ENCODE results near the gene ERVMER34-1.
A peak's percentile ranks its signal among the peaks of the same experiment; 100 is the strongest.

ERVMER34-1 gene

DNA sequence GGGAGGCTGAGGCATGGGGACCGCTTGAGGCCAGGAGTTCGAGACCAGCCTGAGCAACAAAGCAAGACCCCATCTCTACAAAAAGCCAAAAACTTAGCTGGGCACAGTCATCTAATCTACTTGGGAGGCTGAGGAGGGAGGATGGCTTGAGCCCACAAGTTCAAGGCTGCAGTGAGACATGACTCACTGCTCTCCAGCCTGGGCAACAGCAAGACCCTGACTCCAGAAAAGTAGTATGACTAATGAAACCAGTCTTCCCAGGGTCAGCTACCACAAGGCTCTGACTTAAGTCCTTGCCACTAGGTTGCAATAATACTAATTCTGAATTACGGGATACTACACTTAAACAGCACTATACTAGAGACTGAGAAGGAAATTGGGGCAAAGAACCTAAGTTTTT is 33.1 kb downstream of the ERVMER34-1 start:
- DNase-seq: no peak

DNA sequence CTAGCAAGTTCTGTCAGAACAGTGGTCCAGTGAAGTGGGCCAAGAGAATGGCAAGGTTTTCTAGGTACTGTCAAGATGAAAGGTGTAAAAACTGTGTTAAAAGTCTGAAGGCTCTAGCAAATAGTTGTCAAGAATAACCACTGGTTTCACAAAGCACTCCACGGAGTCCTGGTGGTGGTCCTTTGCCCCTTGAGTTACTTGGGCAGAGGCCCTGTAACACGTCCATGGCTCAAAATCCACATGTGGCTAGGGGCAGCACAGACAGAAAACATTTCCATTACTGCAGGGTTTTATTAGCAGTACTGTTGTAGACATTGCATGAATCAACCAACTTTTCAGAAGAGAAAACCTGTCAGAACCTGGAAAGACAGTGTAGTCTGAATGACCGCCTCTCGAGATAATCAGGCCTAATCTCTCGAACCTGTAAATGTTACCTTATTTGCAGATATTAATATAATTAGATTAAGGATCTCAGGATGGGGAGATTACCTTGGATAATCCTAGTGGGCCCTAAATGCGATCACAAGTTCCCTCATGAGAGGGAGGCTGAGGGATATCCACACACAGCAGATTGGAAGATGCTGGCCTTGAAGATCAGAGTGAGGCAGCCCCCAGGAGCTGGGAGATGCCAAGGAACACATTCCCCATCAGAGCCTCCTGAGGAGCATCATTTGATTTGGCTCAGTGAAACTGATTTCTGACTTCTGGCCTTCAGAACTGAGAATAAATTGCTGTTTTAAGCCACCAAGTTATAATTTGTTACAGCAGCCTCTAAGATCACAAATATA is 34.7 kb downstream of the ERVMER34-1 start:
- no peak for DNase-seq

DNA sequence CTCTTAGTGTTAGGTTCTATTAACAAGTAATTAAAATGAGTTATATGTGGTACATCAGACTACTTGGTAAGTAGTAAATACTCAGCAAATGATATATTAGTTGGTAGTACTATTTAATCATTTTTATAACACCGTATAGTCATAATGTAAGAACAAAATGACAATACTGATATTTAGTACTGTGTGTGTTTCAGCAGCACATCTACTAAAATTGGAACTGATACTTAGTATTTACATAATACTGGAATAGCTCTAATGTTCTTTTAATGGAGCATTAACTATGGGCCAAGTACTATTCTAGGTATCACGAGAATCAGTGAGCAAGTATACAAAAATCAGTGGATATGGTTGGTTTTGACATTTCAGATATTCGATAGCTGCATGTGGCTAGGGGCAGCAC is 35.3 kb downstream of the ERVMER34-1 start:
- no peak for DNase-seq

DNA sequence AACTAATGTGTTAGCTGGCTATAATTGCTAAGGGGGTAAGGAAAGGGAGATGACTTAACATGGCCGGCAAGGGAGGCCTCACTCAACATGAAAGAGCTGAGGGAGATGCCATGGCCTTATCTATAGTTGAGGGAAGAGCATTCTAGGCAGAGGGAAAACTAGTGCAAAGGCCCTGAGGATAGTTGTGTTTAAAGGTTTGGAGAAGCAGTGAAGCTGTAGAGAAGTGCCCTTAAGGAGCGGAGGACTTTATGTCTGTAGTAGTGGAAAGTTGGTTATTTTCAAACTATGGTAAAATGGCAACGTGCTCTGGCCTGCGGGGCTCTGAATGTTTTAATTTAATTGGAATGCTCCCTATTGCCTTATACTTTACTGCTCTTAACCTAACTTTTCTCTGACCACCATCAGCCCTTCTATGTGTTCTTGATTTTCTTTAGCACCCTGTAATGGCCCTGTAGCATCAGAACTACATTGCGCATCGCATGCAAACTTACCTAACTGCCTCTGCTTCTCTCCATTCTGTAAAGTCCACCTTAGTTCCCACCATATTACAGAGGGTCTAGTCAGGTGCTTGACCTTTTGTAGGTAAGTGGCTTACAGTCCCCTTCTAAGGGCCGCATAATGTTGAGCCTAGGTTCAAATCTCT is 35.8 kb downstream of the ERVMER34-1 start:
- DNase-seq: no peak

DNA sequence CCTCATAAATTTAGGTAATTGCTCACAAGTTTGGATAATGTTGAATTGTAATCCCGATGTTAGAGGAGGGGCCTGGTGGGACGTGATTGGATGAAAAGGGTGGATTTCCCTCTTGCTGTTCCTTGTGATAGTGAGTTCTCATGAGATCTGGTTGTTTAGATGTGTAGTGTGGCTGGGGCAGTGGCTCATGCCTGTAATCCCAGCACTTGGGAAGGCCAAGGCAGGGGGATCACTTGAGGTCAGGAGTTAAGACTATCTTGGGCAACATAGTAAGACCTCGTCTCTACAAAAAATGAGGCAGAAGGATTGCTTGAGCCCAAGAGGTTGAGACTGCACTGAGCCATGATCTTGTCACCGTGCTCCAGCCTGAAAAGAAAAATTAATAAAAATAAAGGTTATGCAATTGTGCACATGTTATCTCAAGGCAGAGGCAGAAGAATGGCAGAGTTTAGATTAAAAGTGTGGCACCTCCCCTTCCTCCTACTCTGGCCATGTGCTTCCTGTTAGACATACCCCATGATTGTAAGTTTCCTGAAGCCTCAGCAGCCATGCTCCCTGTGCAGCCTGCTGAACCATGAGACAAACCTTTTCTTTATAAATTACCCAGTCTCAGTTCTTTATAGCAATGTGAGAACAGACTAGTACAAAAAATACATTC is 36.5 kb downstream of the ERVMER34-1 start:
- no peak for DNase-seq

DNA sequence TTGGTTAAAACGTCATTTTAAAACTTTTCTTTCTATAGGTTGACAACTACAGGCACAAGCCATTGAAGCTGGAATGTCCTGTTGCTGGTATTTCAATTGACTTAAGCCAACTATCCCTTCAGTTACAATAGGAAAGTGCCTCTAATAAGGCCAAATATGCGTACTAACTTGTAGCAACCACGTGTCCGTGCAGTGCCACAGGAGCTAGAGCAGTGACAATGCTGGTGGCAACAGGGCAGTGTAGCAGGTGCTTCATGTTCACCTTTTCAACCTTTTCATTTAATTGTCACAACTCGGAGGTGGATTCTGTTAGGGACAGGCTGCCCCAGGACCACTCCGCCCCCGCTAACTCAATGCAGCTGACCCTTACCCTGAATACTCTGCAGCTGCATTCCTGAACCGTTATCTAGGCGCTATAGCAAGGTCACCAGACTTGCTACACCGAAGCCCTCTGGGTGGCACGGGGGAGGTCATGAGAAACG is 37.7 kb downstream of the ERVMER34-1 start:
- DNase-seq: no peak

DNA sequence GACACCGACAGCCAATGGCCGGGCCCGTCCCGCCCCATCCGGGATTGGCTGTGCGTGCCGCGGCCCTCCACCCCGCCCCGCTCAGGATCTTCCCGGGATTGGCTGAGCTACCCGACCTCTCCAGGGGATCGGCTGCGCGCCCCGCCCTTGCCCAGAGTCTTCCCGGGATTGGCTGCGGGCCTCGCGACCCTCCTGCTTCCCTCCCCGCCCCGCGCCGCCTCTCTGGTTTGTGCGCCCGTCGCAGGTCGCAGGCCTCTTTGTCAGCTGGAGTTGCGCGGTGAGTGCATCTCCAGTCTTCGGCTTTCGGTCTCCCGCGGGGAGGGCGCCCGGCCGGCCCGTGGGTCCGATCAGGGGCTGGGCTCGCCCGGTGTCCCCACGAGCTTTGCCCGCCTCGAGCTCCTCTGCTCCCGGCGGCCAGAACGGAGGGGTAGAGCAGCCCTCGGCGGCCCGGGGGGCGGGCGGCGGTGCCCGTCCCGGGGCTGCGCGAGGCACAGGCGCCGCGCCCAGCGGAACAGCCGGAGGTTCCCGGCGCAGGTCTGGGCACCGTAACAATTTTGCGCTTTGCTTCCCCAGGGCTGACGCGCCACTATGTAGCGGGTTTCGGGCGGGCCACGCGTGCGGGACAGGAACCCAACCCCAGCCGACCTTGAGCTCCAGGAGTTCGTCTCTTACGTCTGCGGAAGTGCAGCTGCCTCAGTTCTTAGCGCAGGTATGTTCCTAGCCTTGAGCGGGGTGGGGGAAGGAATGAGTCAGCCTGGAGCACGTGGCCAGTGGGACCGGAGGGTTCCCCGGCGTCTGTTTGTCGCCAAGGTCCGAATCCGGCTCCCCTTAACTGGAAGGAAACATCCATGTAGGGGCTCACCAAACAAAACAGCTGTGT is 38.7 kb downstream of the ERVMER34-1 start:
- peak; percentile 96 for DNase-seq

DNA sequence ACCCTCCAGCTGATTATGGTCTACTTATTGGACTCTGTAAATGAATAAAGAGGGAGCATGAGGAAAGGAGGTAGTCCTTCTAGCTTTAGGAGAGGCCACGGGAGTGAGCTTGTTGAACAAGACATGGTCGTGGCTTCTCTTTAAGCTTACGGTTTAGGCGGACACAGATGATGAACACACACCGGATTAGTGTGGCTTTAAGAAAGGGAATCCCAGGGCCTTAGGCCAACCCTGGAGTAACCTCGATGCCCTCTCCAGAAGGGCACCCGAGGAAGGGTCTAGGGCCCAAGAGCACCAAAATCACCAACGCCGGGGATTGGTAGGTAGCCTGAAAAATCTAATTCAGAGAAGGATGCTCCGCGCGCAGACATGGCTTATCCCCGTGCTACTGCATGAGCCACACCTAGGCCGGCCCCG is 39.4 kb downstream of the ERVMER34-1 start:
- DNase-seq: no peak

DNA sequence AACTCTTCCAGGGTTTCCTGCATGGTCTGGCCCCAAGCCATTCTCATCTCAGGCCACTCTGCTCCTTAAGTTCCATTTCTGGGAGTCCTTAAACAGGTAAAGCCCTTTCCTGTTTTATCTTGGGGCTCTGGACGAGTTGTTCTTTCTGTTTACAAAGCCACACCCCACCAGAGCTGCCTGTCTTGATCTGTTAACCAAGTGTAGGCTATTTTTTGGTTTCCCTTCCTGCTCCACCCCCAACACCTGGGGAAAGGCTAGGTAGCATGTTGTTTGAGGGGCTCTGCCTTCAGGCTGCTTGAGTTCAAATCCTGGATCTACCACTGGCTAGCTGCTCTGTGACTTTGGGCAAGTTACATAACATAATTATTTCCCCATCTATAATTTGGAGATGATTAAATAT is 40.0 kb downstream of the ERVMER34-1 start:
- no peak for DNase-seq

DNA sequence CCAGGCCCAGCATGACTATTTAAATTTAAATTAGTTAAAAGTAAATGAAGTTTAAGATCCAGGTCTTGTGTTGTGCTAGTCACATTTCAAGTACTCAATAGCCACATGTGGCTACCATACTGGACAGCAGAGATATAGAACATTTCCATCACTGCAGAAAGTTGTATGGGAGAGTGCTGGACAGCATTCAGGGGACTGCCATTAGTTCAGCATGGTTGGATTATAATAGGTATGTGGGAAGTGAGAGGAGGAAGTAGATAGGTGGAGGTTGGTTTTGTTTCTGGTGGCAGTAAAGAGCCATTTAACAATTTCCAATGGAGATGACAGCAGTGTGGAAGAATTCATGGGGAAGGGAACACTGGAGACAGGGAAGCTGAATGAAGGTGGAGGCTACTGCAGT is 42.1 kb downstream of the ERVMER34-1 start:
- no peak for DNase-seq

DNA sequence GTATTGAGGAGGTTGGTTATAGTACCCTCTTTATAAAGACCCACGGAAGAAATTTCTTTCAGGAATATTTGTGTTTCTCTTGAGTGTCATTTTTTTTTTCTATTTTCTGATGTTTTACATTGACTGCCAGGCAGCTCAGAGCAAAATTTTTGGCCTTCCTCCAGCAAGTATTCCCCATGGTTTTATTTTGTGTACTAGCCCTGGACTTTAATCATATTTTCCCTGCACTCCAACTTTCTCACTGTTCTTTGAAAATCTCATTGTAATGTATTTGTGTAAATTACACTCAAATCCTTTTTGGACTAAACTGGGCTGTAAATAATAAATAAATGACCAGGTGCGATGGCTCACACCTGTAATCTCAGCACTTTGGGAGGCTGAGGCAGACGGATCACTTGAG is 46.6 kb downstream of the ERVMER34-1 start:
- no peak for DNase-seq

DNA sequence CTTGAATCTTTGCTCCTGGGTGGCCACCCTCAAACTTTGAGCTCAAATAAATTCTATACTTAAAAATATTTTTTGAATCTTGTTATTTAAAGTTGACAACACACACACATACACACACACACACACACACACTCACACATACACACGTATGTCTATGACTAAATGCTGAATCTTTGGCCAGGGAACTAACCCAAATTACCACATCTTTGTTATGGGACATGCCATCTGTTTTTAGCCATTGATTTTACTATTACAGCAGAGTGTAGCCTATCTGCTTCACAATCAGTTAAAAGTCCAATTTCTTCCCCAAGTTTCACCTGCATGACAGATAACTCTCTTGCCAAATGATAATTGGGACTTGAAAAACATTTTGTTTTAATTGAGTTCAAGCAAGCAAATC is 47.1 kb downstream of the ERVMER34-1 start:
- DNase-seq: no peak

DNA sequence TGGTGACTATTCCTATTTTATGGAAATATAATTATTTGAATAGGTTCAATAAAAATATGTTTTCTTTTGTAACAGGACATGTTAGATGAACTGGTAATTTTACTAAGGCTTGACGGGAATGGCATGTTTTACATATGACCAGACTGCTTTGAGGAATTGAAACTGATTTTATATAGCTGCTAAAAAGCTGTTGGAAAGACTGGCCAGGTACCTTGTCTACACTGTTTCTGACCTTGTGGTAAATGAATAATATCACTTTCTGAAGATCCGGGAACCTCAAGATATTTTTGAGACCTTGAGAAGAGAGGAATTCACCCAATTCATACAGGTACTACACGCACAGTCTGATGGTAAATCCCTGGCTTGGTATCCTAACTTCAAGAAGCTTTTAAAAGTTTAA is 50.0 kb downstream of the ERVMER34-1 start:
- DNase-seq: no peak

DNA sequence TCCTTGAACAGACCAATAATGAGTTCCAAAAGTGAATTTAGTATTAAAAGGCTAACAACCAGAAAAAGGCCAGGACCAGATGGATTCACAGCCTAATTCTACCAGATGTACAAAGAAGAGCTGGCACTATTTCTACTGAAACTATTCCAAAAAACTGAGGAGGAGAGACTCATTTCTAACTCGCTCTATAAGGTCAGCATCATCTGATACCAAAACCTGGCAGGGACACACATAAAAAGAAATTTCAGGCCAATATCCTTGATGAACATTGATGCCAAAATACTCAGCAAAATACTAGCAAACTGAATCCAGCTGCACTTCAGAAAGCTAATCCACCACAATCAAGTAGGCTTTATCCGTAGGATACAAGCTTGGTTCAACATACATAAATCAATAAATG is 56.3 kb downstream of the ERVMER34-1 start:
- no peak for DNase-seq

DNA sequence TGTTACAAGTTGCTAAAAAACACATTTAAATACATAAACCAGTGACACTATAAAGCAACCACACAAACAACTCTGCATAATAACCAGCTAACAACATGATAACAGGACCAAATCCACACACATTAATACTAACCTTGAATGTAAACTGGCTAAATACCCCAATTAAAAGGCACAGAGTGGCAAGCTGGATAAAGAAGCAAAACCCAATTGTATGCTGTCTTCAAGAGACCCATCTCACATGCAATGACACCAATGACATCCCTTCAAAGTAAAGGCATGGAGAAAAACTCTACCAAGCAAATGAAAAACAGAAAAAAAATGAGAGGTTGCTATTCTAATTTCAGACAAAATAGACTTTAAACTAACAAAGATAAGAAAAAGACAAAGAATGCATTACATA is 57.7 kb downstream of the ERVMER34-1 start:
- no peak for DNase-seq

Data from activated gamma-delta T cell treated with Interleukin-2 at 50 U/mL for 16 hours (primary cell).